ENCODE measurements around the gene DOCK2. TPM values are rescaled to one million over a fixed set of nuclear protein-coding genes. Genes with fewer than 3 reads are reported as not detected.

DOCK2 gene
- total and polyA plus RNA-seq, 2 of the 8 experiments (the other 6 are each of a cell fraction or from before 2014, with no cell fraction given) = 3.9 to 5.7 TPM

DNA sequence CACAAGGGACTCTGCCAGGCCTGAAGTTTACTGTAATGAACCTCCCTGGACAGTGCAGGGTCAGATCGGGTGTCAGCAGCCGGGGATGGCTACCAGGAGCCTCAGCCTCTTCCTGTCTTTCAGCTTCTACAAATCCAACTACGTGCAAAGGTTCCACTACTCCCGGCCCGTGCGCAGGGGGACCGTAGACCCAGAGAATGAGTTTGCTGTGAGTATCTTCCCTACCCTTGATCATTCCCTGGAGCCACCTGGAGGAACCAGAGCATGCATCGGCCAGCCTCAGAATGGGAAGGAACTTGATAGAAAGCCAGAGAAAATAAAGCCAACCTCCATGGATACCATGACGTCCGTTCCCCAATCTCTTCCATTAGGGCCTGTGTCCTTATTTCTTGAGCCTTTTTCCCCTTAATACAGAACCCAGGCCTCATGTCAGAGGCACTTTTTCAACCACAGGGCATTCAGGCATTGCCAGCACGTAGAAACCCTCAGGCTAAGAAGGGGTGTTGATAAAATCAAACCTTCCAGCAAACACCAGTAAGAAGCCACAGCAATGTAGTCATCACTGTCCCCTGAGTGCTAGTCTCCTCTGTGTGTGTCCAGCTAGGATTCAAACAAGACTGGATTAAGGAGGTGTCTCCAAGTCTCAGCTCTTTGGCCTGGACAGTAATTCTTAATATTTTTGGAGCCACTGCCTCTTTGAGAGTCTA is 419.6 kb downstream of the DOCK2 start:
- no peaks in the 10 kb centered on the region for H3K4me1 ChIP-seq (replicated peaks in 1 of 4; ENCODE audit: control insufficient read depth in 3 of 4, insufficient read depth in 4 of 4, low read length in 3 of 4)
- no peak overlapping the region for H3K4ac ChIP-seq (replicated peaks; ENCODE audit: insufficient read length, low read depth, low read length)
- no peaks in the 10 kb centered on the region for H3K79me2 ChIP-seq (ENCODE audit: control insufficient read depth in 1 of 2, insufficient read depth in 2 of 2, low read length in 2 of 2)
- H3K27ac ChIP-seq (ENCODE audit: low read depth, low read length) = no peak overlapping the region
- H3K23me2 ChIP-seq (ENCODE audit: low read depth, low read length) = no peaks in the 10 kb centered on the region
- no peaks in the 10 kb centered on the region for H4K20me1 ChIP-seq (replicated peaks in 1 of 2; ENCODE audit: control insufficient read depth in 1 of 2, insufficient read depth in 2 of 2, low read length in 2 of 2)
- H3K9me3 ChIP-seq (ENCODE audit: insufficient read depth in 2 of 2, low read depth in 1 of 2, low read length in 1 of 2) = no peaks in the 10 kb centered on the region
- ChIA-PET POLR2A (ENCODE audit: partially characterized antibody) (interaction anchor here (0.5 kb wide), 1 partner anchor 9 kb away, joined by 4 read pairs; no protein-coding TSS in a partner anchor), CTCF (ENCODE audit: partially characterized antibody) (interaction anchor here (0.6 to 3.2 kb wide), 6 partner anchors 12 to 559 kb away, joined by 3 to 19 read pairs (median 4); no protein-coding TSS in a partner anchor)
- no peak overlapping the region for H3K4me3 ChIP-seq (ENCODE audit: extremely low read depth in 1 of 4, insufficient read depth in 2 of 4, low read depth in 3 of 4, low read length in 4 of 4)
- no peak overlapping the region for H2BK5ac ChIP-seq (ENCODE audit: low read depth, low read length)
- no peak overlapping the region for H3K18ac ChIP-seq (ENCODE audit: extremely low read depth, low read length)
- H3K4me2 ChIP-seq (ENCODE audit: insufficient read depth in 1 of 2, low read depth in 2 of 2, low read length in 2 of 2) = no peak overlapping the region
- H3K23ac ChIP-seq (ENCODE audit: insufficient read length) = no peak overlapping the region
- H2BK12ac ChIP-seq (ENCODE audit: low read depth, low read length) = no peak overlapping the region
- H2BK120ac ChIP-seq (replicated peaks; ENCODE audit: low read depth, low read length) = no peak overlapping the region
- H2BK15ac ChIP-seq (ENCODE audit: low read length) = no peak overlapping the region
- no peak overlapping the region for H3K14ac ChIP-seq (ENCODE audit: insufficient read length)
- DNase-seq (ENCODE audit: low read depth in 1 of 2, low spot score in 2 of 2) (no peak), FAIRE-seq (no peak)
- no peaks in the 10 kb centered on the region for H3K79me1 ChIP-seq (ENCODE audit: low read depth, low read length)
- H3K36me3 ChIP-seq (ENCODE audit: control insufficient read depth in 2 of 4, insufficient read depth in 4 of 4, low read length in 3 of 4) = no peaks in the 10 kb centered on the region
- WGBS, 2 experiments (ENCODE audit: extremely low coverage in 1 of 2, insufficient coverage in 1 of 2, insufficient read length in 1 of 2, insufficient replicate concordance in 2 of 2, low coverage in 1 of 2, low lambda C conversion rate in 2 of 2, missing lambda C conversion rate in 1 of 2) = 93% methylated on average over 11 of the region's 11 CpGs; no CpG with 5 or more reads in 1 of the 2 experiments
- H2AK5ac ChIP-seq (ENCODE audit: low read depth, low read length) = no peak overlapping the region
- no peak overlapping the region for H2AFZ ChIP-seq (ENCODE audit: low read length)
- no peak overlapping the region for H2BK20ac ChIP-seq (ENCODE audit: low read length)
- H4K5ac ChIP-seq (ENCODE audit: insufficient read length, low read depth, low read length) = no peak overlapping the region
- no peak overlapping the region for H4K91ac ChIP-seq (replicated peaks; ENCODE audit: insufficient read length, low read length)
- no peaks in the 10 kb centered on the region for H3K27me3 ChIP-seq (replicated peaks in 1 of 4; ENCODE audit: control insufficient read depth in 3 of 4, extremely low read depth in 1 of 4, insufficient read depth in 3 of 4, low read length in 3 of 4)
- H3K9ac ChIP-seq (replicated peaks in 1 of 4; ENCODE audit: extremely low read depth in 1 of 4, low read depth in 3 of 4, low read length in 3 of 4) = no peak overlapping the region
- H4K8ac ChIP-seq (ENCODE audit: extremely low read depth, insufficient read depth, low read length) = no peak overlapping the region
- H3K56ac ChIP-seq (replicated peaks; ENCODE audit: insufficient read length, low read depth, low read length) = no peak overlapping the region
- TF ChIP-seq ASH2L (IDR thresholded peaks at IDR 0.05; ENCODE audit: low read length) = no peak
- no peak for TF ChIP-seq KDM5A (IDR thresholded peaks at IDR 0.05; ENCODE audit: low read length)
- TF ChIP-seq KDM1A (IDR thresholded peaks at IDR 0.05; ENCODE audit: borderline replicate concordance, low read length) = no peak
- TF ChIP-seq SP1 (IDR thresholded peaks at IDR 0.05; ENCODE audit: low read depth, low read length) = no peak
- TF ChIP-seq MAFK (IDR thresholded peaks at IDR 0.05; ENCODE audit: low read depth, low read length) = no peak
- no peak for TF ChIP-seq NRF1 (IDR thresholded peaks at IDR 0.05; ENCODE audit: low read depth, low read length)
- no peak for TF ChIP-seq SP4 (IDR thresholded peaks at IDR 0.05; ENCODE audit: low read length)
- no peak for TF ChIP-seq TAF1 (IDR thresholded peaks at IDR 0.05; ENCODE audit: low read depth, low read length)
- TF ChIP-seq KDM4A (IDR thresholded peaks at IDR 0.05; ENCODE audit: low read depth, low read length, severe bottlenecking) = no peak
- TF ChIP-seq RXRA (IDR thresholded peaks at IDR 0.05; ENCODE audit: insufficient read depth, low read depth, low read length) = no peak
- no peak for TF ChIP-seq RBBP5 (IDR thresholded peaks at IDR 0.05; ENCODE audit: borderline replicate concordance, low read depth, low read length)
- TF ChIP-seq ZNF274 (IDR thresholded peaks at IDR 0.05; ENCODE audit: borderline replicate concordance, extremely low read depth, low read length) = no peak
- no peak for TF ChIP-seq TCF12 (IDR thresholded peaks at IDR 0.05; ENCODE audit: low read depth, low read length)
